ENCODE data around the gene SCAMP3.
"Not testable (repeated sequence)": the region's sequence is repeated elsewhere in the genome, so short reads cannot be mapped to it uniquely, and the experiment has no call there.

Gene SCAMP3

GRCh38 chr1:155226910-155227260, 35.3 kb downstream of the SCAMP3 start:
- peak; percentile 87 for DNase-seq

GRCh38 chr1:155226188-155226909, 35.8 kb downstream of the SCAMP3 start:
- peak; percentile 83 for DNase-seq

- not testable (repeated sequence) for DNase-seq
These were observed 36.8 kb downstream of the SCAMP3 start for GRCh38 chr1:155225404-155225759.

- no peak for DNase-seq
These were observed 39.1 kb downstream of the SCAMP3 start for GRCh38 chr1:155223047-155223446.

GRCh38 chr1:155220211-155220965, 41.8 kb downstream of the SCAMP3 start:
- DNase-seq: not testable (repeated sequence)

- no peak for DNase-seq
These were observed 42.5 kb downstream of the SCAMP3 start for GRCh38 chr1:155219592-155220031.

GRCh38 chr1:155218854-155219591, 43.1 kb downstream of the SCAMP3 start:
- DNase-seq: peak; percentile 54

GRCh38 chr1:155214702-155215101, 47.5 kb downstream of the SCAMP3 start:
- DNase-seq: not testable (repeated sequence)

- DNase-seq: not testable (repeated sequence)
These were observed 50.1 kb downstream of the SCAMP3 start for GRCh38 chr1:155212051-155212440.

GRCh38 chr1:155211381-155212050, 50.6 kb downstream of the SCAMP3 start:
- DNase-seq: not testable (repeated sequence)

- no peak for DNase-seq
These were observed 51.7 kb downstream of the SCAMP3 start for GRCh38 chr1:155210314-155211104.

GRCh38 chr1:155209312-155209721, 52.8 kb downstream of the SCAMP3 start:
- DNase-seq: no peak

GRCh38 chr1:155208541-155209311, 53.4 kb downstream of the SCAMP3 start, which contains the start of gene MTX1:
Gene MTX1, plus strand, starts transcription at chr1:155208695. Its CDS starts 110 bp downstream, at chr1:155208805.
- peak; percentile 85 for DNase-seq

- DNase-seq: no peak
These were observed 54.2 kb downstream of the SCAMP3 start, which contains the start of gene THBS3 for GRCh38 chr1:155207806-155208540. Gene THBS3, minus strand, starts transcription at chr1:155207897. Its CDS starts 21 bp downstream, at chr1:155207876.

- DNase-seq: peak; percentile 90
These were observed 55.0 kb downstream of the SCAMP3 start for GRCh38 chr1:155206891-155207805.

All from NCI-H526 treated with DMSO at 0.1 percent for 48 hours (cell line).